Lung (tissue), 12 donors: ENCODE measurements around the gene DAPP1. TPM values are rescaled to one million over a fixed set of nuclear protein-coding genes. Genes with fewer than 3 reads are reported as not detected.

Experiments
- ATAC-seq: fragments of 200-7000 bp; cut with Tn5 transposase; one replicate; pipeline ENCODE4 v1.9.1; 2020; ENCODE audit warnings: moderate number of reproducible peaks; ENCODE audit not compliant: insufficient read depth, low FRiP score
- DNase-seq, 3 donors: peaks; one replicate each; pipeline ENCODE4 v3.0.0-alpha.2; 2013 to 2017
- H3K27ac ChIP-seq, 2 donors: one replicate each; pipeline ENCODE4 v1.5.1; 2013; ENCODE audit warnings: mild to moderate bottlenecking in 2 of 2, moderate library complexity in 2 of 2, control low read depth in 1 of 2, inconsistent platforms in 1 of 2, low read depth in 1 of 2, low read length in 1 of 2
- H3K27me3 ChIP-seq, 3 donors: one replicate each; pipeline ENCODE4 v1.5.1; 2013; ENCODE audit warnings: low read length in 2 of 3; ENCODE audit not compliant: control insufficient read depth in 3 of 3, insufficient read depth in 3 of 3
- H3K36me3 ChIP-seq, 4 donors: one replicate each; pipeline ENCODE4 v1.5.1; 2013; ENCODE audit warnings: low read length in 4 of 4, mild to moderate bottlenecking in 1 of 4, moderate library complexity in 1 of 4; ENCODE audit not compliant: control insufficient read depth in 4 of 4, insufficient read depth in 4 of 4
- H3K4me1 ChIP-seq, 5 donors: one replicate each; pipeline ENCODE4 v1.5.1; 2013; ENCODE audit warnings: low read length in 5 of 5, mild to moderate bottlenecking in 2 of 5, moderate library complexity in 1 of 5; ENCODE audit not compliant: control insufficient read depth in 5 of 5, insufficient read depth in 5 of 5
- H3K4me3 ChIP-seq: one replicate; pipeline ENCODE4 v1.5.1; 2013; ENCODE audit warnings: mild to moderate bottlenecking, control low read depth, moderate library complexity
- H3K9ac ChIP-seq, 2 donors: one replicate each; pipeline ENCODE4 v1.5.1; 2013; ENCODE audit warnings: low read length in 2 of 2, control low read depth in 1 of 2; ENCODE audit not compliant: insufficient read depth in 1 of 2
- H3K9me3 ChIP-seq, 4 donors: one replicate each; pipeline ENCODE4 v1.5.1; 2013; ENCODE audit warnings: low read length in 3 of 4, mild to moderate bottlenecking in 1 of 4, moderate library complexity in 1 of 4; ENCODE audit not compliant: control insufficient read depth in 4 of 4, insufficient read depth in 3 of 4
- CTCF ChIP-seq: IDR thresholded peaks from 2 replicates; pipeline ENCODE4 v1.5.1; 2012; ENCODE audit warnings: mild to moderate bottlenecking; ENCODE audit errors: control extremely low read depth, extremely low read depth
- WGBS, 2 donors: extraction: QIAGEN DNeasy Blood & Tissue Kit; methylation state at CpG; one replicate each; pipeline ENCODE4 v1.1.7; 2013; 5-methylcytosine and 5-hydroxymethylcytosine counted together
- polyA plus RNA-seq, 2 donors: library from polyadenylated mRNA; stranded (reverse); fragments of 200-250 nt; gene quantifications; one replicate each; pipeline ENCODE4 v1.2.1, GENCODE V29; 2013
- total RNA-seq, 2 donors: library from RNA; depleted of rRNA in 1 of 2; stranded (reverse); fragments of >200 nt in 1 of 2; gene quantifications; one replicate each; pipeline ENCODE4 v1.2.1, GENCODE V29; 2014 to 2021
- donor health status: control.
- donor health status: control.
- donor health status: Bipolar disorder and iron deficiency.
- donor health status: healthy.
- donor health status: DM: yes; HTN: yes; CAD: no.

Gene DAPP1
- total and polyA plus RNA-seq, 4 donors: 2.6 to 24.6 (median 11.7) TPM

- Histone ChIP-seq H3K36me3 (no peaks in the 10 kb centered on the region), H3K27ac (no peak overlapping the region), H3K9me3 (no peaks in the 10 kb centered on the region), H3K9ac (no peak overlapping the region), H3K4me1 (peaks cover 0 to 8% (median 0%) of the 10 kb centered on the region in 5 donors), H3K27me3 (no peaks in the 10 kb centered on the region), H3K4me3 (no peak overlapping the region)
- DNase-seq: no peak
- TF ChIP-seq CTCF: no peak
- no peak for ATAC-seq
- 77 to 86% methylated on average over 3 of the region's 3 CpGs for WGBS, 2 donors
These were observed 8.6 kb downstream of the DAPP1 start for GRCh38 chr4:99825272-99825671.

- TF ChIP-seq CTCF: no peak
- peaks cover 0 to 6% (median 0%) of the 10 kb centered on the region in 5 donors for H3K4me1 ChIP-seq
- H3K27me3 ChIP-seq: no peaks in the 10 kb centered on the region
- H3K36me3 ChIP-seq: no peaks in the 10 kb centered on the region
- H3K9me3 ChIP-seq: no peaks in the 10 kb centered on the region
- no peak overlapping the region for H3K27ac ChIP-seq
- ATAC-seq (no peak), DNase-seq (no peak)
- 89 to 90% methylated on average over 1 of the region's 1 CpG for WGBS, 2 donors
- H3K4me3 ChIP-seq: no peak overlapping the region
- no peak overlapping the region for H3K9ac ChIP-seq
These were observed 9.4 kb downstream of the DAPP1 start for GRCh38 chr4:99826016-99826415.

DNA sequence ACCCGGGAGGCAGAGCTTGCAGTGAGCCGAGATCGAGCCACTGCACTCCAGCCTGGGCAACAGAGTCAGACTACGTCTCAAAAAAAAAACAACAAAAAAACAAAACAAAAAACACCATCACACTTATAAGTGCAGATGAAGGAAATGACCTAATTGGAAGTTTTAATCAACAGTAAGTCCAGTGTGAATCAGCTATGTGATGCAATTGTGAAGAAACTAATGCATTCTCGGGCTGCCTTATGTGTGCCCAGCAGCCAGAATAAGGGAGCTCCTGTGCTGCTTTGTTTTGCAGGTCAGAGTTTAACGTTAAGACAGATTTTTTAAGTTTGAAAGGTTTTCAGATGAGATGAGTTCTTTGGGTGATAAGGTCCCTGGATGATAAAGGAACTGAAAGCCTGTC lies 10.8 kb downstream of the DAPP1 start:
- no peak for ATAC-seq
- WGBS, 2 donors: 76 to 83% methylated on average over 6 of the region's 6 CpGs
- no peak for TF ChIP-seq CTCF
- Histone ChIP-seq H3K36me3 (no peaks in the 10 kb centered on the region), H3K4me1 (peaks cover 0 to 7% (median 4%) of the 10 kb centered on the region in 5 donors), H3K4me3 (no peak overlapping the region), H3K27me3 (no peaks in the 10 kb centered on the region), H3K27ac (no peak overlapping the region), H3K9ac (no peak overlapping the region), H3K9me3 (no peaks in the 10 kb centered on the region)
- DNase-seq: no peak

DNA sequence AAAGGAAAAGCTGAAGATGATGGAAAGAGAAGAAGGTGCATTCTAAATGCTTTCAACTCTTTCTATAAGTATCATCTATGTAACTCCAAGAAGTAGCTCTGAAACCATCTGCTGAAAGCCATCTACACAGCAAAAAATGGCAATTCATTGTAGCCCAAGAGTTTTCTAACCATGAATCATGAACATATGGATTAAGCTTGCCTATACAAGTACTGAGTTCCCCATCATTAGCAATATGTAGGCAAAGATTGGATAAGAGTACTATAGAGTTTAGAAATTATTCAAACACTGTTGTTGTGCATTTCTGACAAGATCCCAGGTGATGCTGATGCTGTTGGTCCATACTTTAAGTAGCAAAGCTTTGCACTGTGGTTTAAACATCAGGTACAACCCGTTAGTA lies 11.2 kb downstream of the DAPP1 start:
- Histone ChIP-seq H3K9ac (no peak overlapping the region), H3K4me3 (no peak overlapping the region), H3K27ac (no peak overlapping the region), H3K27me3 (no peaks in the 10 kb centered on the region), H3K36me3 (no peaks in the 10 kb centered on the region), H3K4me1 (peaks cover 0 to 7% (median 4%) of the 10 kb centered on the region in 5 donors), H3K9me3 (no peaks in the 10 kb centered on the region)
- ATAC-seq (no peak), DNase-seq (no peak)
- 83 to 84% methylated on average over 1 of the region's 1 CpG for WGBS, 2 donors
- no peak for TF ChIP-seq CTCF
